Measurements from ENCODE around the gene SSBP2. TPM values are rescaled to one million over a fixed set of nuclear protein-coding genes. Genes with fewer than 3 reads are reported as not detected.
"Not testable (repeated sequence)": the region's sequence is repeated elsewhere in the genome, so short reads cannot be mapped to it uniquely, and the experiment has no call there.

SSBP2 gene
- total RNA-seq, 2 donors from 2014 or later = 11.1 to 28.0 TPM

GRCh38 chr5:81482595-81482994 is 268.3 kb downstream of the SSBP2 start:
- no peak for DNase-seq
- Histone ChIP-seq H3K4me1 (no peaks in the 10 kb centered on the region), H3K27ac (no peak overlapping the region), H3K4me3 (no peak overlapping the region), H3K9ac (ENCODE audit: low read depth in 2 of 2, low read length in 2 of 2) (no peak overlapping the region), H3K36me3 (no peaks in the 10 kb centered on the region), H3K9me3 (no peaks in the 10 kb centered on the region), H3K27me3 (no peaks in the 10 kb centered on the region)
- intact Hi-C loops (cut with DNase I) = no loop called here
- TF ChIP-seq, protein P1, sequence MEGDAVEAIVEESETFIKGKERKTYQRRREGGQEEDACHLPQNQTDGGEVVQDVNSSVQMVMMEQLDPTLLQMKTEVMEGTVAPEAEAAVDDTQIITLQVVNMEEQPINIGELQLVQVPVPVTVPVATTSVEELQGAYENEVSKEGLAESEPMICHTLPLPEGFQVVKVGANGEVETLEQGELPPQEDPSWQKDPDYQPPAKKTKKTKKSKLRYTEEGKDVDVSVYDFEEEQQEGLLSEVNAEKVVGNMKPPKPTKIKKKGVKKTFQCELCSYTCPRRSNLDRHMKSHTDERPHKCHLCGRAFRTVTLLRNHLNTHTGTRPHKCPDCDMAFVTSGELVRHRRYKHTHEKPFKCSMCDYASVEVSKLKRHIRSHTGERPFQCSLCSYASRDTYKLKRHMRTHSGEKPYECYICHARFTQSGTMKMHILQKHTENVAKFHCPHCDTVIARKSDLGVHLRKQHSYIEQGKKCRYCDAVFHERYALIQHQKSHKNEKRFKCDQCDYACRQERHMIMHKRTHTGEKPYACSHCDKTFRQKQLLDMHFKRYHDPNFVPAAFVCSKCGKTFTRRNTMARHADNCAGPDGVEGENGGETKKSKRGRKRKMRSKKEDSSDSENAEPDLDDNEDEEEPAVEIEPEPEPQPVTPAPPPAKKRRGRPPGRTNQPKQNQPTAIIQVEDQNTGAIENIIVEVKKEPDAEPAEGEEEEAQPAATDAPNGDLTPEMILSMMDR (IDR thresholded peaks at IDR 0.05) = no peak

- H3K9me3 ChIP-seq; H3K27ac ChIP-seq; H3K4me3 ChIP-seq; H3K9ac ChIP-seq (ENCODE audit: low read depth in 2 of 2, low read length in 2 of 2); H3K36me3 ChIP-seq; H3K4me1 ChIP-seq; intact Hi-C loops (cut with DNase I); H3K27me3 ChIP-seq; DNase-seq: not testable (repeated sequence)
These were observed 277.5 kb downstream of the SSBP2 start for GRCh38 chr5:81473395-81473794.

- Histone ChIP-seq H3K36me3 (no peaks in the 10 kb centered on the region), H3K27ac (no peak overlapping the region)
- intact Hi-C loops (cut with DNase I) = no loop called here
These were observed 281.2 kb downstream of the SSBP2 start for GRCh38 chr5:81469676-81470075.

DNA sequence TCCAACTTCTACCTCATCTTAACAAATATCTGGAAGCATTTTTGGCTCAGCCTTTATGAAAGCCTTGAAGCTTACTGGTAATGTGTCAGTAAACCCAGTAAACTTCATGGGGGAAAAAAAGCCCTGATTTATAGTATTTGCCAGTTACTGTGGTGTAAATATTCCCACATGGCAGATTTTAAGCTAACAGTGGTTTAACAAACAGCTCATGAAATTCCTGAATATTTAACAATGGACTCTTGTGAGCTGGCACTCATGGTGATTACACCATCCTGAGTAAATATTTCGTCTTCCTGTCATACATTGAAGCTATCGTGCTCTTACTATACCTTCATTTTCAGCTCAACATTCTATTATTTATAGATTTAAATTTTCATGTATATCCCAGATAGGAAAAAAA is 300.0 kb downstream of the SSBP2 start:
- Histone ChIP-seq H3K36me3 (no peaks in the 10 kb centered on the region), H3K9ac (ENCODE audit: low read depth in 2 of 2, low read length in 2 of 2) (no peak overlapping the region), H3K27ac (no peak overlapping the region), H3K4me1 (no peaks in the 10 kb centered on the region), H3K4me3 (no peak overlapping the region), H3K9me3 (no peaks in the 10 kb centered on the region), H3K27me3 (no peaks in the 10 kb centered on the region)
- TF ChIP-seq, protein P1 (IDR thresholded peaks at IDR 0.05) = no peak
- intact Hi-C loops (cut with DNase I) = no loop called here
- DNase-seq = no peak

More at GRCh38 chr5:81469676-81470075, 281.2 kb downstream of the SSBP2 start:
- Histone ChIP-seq H3K9me3 (no peaks in the 10 kb centered on the region), H3K27me3 (no peaks in the 10 kb centered on the region), H3K4me3 (no peak overlapping the region), H3K9ac (ENCODE audit: low read depth in 2 of 2, low read length in 2 of 2) (no peak overlapping the region), H3K4me1 (no peaks in the 10 kb centered on the region)
- DNase-seq = no peak
- TF ChIP-seq, protein P1 (IDR thresholded peaks at IDR 0.05) = no peak

DNA sequence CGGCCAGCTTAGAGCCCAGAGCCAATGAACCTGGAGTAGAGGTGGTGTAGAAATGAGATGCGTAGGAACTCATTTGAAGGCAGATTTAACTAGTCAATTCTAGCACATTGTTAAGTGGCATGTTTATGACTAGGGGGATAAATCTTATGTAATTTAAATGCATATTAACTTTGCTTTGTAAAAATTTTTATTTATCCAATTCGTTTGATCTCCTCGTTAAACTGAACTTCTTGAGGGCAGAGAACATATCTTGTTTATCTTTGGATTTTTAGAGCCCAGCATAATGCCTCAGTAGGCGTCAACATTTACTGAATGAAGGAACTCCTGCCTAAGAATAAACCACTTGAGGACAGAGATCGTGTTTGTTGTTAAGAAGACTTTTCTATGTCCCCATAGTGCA is 315.9 kb downstream of the SSBP2 start:
- DNase-seq = no peak
- intact Hi-C loops (cut with DNase I) = no loop called here
- no peaks in the 10 kb centered on the region for H3K27me3 ChIP-seq
- no peak overlapping the region for H3K27ac ChIP-seq
- no peaks in the 10 kb centered on the region for H3K4me1 ChIP-seq
- TF ChIP-seq, protein P1 (IDR thresholded peaks at IDR 0.05) = no peak
- no peak overlapping the region for H3K9ac ChIP-seq (ENCODE audit: low read depth in 2 of 2, low read length in 2 of 2)
- no peaks in the 10 kb centered on the region for H3K36me3 ChIP-seq
- H3K9me3 ChIP-seq = no peaks in the 10 kb centered on the region
- H3K4me3 ChIP-seq = no peak overlapping the region

DNA sequence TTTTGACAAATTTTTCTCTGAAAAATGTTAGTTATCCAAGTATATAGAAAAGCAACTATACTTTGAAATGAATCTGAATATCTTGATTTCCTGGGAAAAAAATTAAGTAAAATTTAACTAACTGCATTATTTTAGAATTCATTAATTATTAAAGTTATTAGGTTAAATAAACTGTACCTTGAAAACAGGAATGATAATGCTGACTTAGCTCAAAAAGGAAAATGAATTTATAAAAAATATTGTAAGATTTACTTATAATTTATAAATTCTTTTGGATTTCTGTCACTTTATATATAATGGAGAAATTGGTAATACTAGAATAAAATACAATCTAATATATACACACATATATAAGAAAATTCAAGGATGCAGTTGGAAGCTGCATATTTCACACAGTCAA is 320.9 kb downstream of the SSBP2 start:
- Histone ChIP-seq H3K4me1 (no peaks in the 10 kb centered on the region), H3K4me3 (no peak overlapping the region), H3K36me3 (no peaks in the 10 kb centered on the region), H3K27ac (no peak overlapping the region), H3K9ac (ENCODE audit: low read depth in 2 of 2, low read length in 2 of 2) (no peak overlapping the region), H3K27me3 (no peaks in the 10 kb centered on the region), H3K9me3 (no peaks in the 10 kb centered on the region)
- intact Hi-C loops (cut with DNase I) = loop anchor here (5.0 to 10.0 kb wide), 2 partner anchors 415 to 737 kb away; no protein-coding TSS in a partner anchor
- TF ChIP-seq, protein P1 (IDR thresholded peaks at IDR 0.05) = no peak
- DNase-seq = no peak

Measured in colonic mucosa (tissue), 4 donors.